Embryonic facial prominence (tissue), 1 donor: ENCODE data around the gene EVA1B.
A peak's percentile ranks its signal among the peaks of the same experiment; 100 is the strongest.

Experiments used
- DNase-seq: peaks from one replicate; pipeline ENCODE4 v3.0.0-alpha.2; 2016; ENCODE audit errors: extremely low spot score

Gene EVA1B

DNA sequence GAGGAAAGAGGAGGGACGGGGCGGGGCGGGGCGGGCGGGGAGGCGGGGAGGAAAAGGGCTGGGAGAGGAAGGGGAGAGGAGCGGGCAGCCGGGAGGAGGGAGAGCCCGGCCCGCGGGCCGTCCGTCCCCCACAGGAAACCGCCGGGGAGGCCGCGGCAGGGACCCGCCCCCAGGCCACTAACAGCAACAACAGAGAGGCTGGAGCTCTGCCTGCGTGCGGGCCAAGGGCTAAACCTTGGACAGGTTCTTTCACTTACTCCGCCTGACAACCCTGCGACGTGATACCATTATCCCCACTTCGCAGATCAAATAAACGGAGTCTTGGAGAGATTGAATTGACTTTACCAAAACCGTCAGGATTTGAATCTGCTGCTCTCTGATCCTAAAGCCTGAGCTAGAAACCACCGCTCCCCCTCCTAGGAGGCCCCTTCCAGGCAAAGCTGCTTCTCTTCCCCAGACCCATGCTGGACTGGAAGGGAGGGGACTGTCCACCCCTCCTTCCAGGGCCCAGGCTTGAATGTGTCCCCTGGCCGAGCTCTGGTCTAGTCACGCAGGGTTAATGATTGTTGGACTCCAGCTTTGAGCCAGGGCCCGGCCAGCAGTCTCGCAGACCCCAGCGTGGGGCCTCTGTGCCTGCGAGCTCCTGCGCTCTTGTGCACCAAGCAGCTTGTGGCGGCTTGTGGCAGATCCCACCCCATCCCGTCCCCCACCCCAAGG, at the start of gene EVA1B:
EVA1B (minus strand) TSS at position 10 of the 717 bp plus-strand sequence. CDS start 608 bp downstream, outside the sequence.
- peak; percentile 72 for DNase-seq

GRCh38 chr1:36372617-36373016, 49.2 kb upstream of the EVA1B start:
- DNase-seq = no peak

- DNase-seq = peak; percentile 37
Observed at GRCh38 chr1:36369061-36369861, 45.8 kb upstream of the EVA1B start.

- DNase-seq = no peak
Observed at GRCh38 chr1:36367798-36368197, 44.4 kb upstream of the EVA1B start.

DNA sequence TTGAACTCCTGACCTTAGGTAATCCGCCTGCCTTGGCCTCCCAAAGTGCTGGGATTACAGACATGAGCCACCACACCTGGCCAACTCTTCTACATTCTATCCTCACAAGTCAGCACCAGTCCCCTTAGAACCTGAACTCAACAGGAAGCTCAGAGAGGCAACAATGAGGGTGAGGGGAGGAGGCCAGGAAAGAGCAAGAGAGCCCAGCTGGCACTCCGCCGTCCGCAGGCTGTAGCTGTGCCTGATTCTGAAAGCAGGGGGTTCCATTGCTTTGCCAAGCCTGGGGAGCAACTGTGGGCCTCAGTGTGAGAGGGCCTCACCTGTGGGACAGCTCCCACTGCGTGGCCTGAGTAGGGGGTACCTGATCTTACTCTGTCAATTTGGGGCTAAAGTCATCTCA, 43.6 kb upstream of the EVA1B start:
- DNase-seq = no peak

GRCh38 chr1:36366091-36366661, 42.7 kb upstream of the EVA1B start:
- no peak for DNase-seq

DNA sequence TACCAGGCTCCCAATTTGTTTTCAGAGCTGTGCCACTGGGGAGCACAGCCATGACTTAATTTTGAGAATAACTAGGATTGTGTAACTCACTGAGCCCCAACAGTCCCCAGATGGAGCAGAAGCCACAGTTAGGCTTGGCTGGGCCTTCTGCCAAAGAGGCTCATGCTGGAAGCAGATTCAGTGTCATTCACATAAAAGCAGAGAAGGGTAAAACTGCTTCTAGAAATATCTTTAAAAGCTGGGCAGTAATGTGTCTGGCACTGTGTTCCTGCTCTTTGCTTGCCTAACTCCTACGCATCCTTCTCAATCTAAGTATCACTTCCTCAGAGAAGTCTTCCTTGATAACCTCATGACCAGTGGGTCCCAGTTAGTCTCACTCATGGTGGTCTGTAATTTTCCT, 41.9 kb upstream of the EVA1B start:
- DNase-seq = no peak

- DNase-seq = no peak
Observed at GRCh38 chr1:36359911-36360550, 36.6 kb upstream of the EVA1B start.

GRCh38 chr1:36359383-36359782, 35.9 kb upstream of the EVA1B start:
- DNase-seq = no peak

DNA sequence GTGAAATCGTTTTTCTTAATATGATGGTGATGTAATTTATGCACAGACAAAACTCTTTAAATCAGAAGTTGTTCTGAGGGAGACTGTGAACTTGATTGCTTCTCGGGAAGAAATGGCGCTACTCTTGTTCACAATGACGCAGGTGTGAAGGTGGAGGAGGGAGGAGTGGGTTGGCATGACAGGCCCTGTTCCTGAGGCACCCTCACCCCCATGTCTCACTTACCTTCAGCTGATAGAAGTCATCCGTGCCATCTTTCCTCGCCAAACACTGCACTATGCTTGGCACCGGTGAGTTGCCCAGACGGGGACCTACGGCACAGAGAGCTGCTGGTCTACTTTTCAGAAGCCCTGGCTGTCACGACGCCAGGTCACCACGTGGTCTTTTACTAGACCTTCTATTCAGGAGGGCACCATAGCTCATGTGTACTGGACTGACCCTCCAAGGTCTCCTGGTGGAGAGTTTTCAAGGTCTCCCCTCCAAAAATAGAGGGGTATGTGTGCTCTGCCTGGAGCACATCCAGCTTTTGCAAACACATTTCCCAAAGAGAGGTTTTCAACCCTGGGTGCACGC, 35.2 kb upstream of the EVA1B start:
- DNase-seq = no peak

DNA sequence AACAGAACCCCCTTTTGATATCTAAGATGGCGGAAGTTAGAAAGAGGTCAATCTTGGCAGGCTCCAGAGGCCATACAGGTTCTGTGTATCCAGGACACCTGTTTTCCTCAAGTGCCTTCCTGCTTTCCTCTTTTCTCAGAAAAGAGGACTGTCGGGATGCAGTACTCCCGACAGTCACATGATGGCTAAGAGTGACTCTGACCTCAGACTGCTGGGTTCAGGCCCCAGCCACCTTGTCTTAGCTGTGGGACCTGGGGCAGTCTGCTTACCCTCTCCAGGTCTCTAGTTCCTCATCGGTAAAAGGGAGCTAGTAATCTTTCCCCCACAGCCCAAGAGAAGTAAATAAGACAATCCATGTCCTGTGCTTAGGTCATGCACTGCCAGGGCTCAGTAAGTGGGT, 32.4 kb upstream of the EVA1B start:
- no peak for DNase-seq

GRCh38 chr1:36354486-36354885, 31.0 kb upstream of the EVA1B start:
- no peak for DNase-seq

DNA sequence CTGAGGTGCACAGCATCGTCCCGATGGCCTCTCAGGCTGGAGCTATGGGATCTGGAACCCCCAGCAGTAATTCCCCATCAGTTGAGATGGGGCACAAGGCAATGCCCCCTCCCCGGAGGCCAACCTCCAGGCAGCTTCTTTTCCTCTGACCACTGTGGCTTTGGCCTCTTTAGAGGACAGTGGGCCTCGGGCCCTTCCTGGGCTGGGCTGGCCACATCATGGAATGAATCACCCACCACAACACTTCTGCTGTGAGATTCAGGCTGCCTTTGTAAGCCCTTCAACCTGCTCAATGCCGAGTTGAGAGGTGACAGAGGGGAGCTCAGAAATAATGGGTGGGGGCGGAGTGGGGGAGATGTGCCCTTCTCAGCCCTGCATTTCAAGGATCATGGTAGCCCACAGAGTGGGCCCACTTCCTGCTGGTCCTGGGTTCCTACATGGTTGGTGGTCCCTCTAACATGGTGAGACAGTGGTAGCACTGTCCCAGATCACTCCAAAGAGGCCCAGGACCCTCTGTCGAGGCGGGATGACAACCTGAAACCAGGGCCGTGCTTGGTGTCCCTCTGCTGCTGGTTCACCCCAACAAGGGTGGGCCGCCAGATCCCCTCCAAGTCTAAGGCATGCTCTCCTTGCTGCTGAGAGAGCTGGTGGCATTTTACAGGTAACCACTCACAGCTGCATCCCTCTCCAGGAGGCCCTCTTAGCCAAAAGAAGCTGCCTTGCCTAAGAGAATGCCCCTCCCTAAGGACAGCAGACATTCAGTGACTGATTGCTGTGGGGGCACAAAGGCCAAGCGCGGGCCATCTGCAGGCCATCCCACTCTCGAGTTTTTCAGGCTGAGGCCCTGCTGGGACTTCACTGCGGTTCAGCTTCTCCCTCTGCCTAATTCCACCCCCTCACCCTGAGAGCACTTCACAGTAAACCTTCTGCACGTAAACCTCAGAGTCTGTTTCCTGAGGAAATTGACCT, 29.7 kb upstream of the EVA1B start:
- DNase-seq = no peak

GRCh38 chr1:36352125-36352909, 28.9 kb upstream of the EVA1B start:
- DNase-seq = no peak

DNA sequence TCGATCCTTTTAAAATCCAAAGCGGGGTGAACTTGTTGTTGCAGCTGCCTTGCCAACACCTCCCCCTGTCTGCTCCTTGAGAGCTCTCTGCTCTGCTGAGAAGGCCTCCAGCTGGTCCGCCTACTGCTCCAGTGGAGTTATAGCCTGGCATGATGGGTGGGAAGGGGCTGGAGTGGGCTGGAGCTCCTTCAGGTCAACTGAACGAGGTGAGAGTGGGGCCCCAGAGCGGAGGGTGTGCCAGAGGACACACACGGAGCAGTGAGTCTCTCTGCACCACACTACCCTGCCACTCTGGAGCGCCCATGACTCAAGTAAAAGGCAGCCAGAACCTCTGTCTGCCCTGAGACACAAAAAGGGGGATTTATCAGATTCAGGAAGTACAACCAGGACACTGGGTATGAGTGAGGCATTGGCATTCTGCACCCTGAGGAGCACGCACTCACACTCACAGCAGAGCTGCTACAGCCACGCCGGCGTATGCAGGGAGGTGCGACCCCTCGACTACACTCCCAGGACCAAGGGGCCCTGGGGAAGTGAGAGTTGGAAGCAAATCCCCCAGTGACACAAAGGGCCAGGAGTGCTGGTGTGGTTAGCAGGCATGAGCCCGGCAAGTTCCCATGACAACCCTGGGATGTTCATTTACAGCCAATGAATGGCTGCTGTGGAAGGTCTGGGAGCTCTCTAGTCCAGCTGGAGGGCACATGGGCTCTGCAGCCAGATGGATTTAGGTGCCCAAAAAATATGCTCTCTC, 28.0 kb upstream of the EVA1B start:
- DNase-seq = no peak

- DNase-seq = no peak
Observed at GRCh38 chr1:36350659-36351226, 27.3 kb upstream of the EVA1B start.

DNA sequence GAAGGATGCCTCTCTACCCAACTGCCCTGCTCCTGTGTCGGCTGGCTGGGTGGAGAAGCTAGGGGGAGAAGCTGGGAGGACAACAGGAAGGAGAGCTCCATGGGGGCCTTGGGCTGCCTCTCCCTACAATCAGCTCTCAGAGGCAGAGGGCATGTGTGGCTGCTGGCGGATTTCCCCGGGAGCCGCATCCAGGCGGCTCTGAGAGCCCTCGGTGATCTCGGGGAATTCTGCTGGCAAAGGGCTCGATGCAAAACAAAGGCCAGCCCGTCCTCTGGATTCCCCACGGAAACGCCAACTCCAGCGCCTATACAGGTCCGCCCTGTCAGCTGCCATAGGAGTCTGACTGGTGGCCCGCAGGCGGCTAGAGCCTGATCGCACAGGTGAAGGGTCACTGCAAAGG, 26.4 kb upstream of the EVA1B start:
- no peak for DNase-seq

DNA sequence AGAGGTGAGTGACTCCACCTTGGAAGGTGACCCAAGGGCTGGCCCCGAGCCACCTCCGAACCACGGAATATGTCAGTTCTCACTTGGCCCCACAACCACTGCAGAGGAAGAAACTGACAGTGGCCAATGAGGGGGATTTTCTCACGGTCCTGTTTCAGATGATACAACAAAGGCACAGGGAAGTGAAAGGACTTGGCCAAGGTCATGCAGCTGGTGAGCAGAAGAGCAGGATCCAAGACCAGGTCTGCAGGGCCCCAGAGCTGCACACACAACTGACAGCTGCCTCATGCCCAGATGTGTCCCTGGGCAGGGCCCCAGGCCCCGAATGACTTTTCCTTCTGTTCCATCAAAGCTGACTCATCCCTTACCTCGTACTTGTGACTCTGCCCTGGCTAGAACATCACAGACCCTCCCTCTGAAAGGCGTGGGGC, 25.8 kb upstream of the EVA1B start:
- DNase-seq = no peak
